GM19193 (cell line): ENCODE data around the gene GAB3.
"Not testable (repeated sequence)": the region's sequence is repeated elsewhere in the genome, so short reads cannot be mapped to it uniquely, and the experiment has no call there.

ENCODE experiments used
- POLR2A ChIP-seq: IDR thresholded peaks from 4 replicates; pipeline ENCODE4 v1.6.1; 2011; ENCODE audit not compliant: insufficient read depth, insufficient read length; ENCODE audit errors: extremely low read depth

Gene GAB3

DNA sequence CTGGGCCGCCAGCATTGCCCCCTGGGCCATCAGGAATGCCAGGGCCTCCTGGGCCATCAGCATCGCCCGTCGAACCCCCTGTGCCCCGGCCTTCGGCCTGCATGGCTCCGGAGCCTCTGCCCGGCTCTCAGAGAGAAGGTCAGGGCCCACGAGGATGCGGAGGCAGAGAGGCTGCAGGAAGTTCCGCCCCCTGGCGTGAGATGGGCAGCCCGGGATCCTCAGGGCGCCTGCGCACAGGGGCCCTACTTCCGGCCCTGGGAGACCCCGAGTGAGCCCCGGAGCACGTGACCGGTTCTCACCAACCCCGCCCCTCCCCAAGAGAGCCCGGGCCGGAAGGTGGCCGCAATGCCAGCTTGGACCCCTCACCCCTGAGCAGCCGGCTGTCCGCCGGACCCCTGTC is 97.5 kb downstream of the GAB3 start, which contains the start of gene CTAG2:
TSS of gene CTAG2 (minus strand) at position 167 of the 400 bp plus-strand sequence. CDS start at position 103, 64 bp downstream.
- not testable (repeated sequence) for TF ChIP-seq POLR2A

- no peak for TF ChIP-seq POLR2A
These were observed 97.9 kb downstream of the GAB3 start for GRCh38 chrX:154653048-154653401.

DNA sequence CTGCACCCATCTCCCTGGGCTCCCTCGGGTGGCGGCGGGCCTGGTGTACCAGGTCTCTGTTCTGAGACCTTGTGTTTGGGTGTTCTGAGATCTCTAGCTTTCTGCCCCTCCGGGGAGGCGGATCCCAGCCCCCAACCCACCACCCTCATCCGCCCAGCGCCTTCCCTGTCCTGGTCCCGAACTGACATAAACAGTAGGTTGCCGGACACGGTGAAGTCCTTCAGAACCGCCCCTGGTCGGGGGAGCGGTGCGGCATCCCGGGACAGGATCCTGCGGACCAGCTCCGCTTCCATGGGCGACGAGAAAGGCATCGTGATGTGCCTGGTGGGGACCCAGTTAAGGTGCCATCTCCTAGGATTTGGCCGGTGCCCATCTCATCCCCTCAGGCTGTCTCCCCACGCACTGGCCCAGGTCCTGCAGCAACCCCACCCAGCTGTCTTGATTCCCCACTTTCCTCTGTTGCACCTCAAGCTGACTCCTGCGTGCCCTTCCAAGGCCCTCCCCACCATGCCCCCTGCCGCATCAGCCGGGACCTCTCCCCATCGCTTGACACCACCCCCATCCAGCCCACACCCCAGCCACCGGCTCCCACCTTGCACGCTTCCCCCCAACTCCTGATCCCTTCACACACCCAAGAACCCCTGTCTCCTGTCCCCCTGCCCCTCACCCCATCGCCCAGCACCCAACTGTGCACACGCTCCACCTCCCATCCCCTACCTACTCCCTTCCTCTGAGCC is 98.4 kb downstream of the GAB3 start:
- no peak for TF ChIP-seq POLR2A

DNA sequence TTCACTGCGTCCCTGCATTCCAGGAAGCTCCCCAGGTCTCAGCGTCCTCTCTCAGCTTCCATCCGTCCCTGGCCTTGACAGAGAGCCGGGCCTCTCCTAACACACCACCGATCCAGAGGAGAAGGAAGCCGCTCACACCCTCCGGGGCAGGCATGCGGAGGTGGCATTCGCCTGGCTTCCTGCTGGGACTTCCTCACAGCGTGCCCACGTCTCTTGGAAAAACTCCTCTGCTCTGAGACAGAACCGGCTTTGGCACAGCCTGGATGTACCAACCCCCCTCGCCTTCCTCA is 100.7 kb downstream of the GAB3 start:
- no peak for TF ChIP-seq POLR2A

GRCh38 chrX:154649503-154650220 is 101.2 kb downstream of the GAB3 start:
- no peak for TF ChIP-seq POLR2A

DNA sequence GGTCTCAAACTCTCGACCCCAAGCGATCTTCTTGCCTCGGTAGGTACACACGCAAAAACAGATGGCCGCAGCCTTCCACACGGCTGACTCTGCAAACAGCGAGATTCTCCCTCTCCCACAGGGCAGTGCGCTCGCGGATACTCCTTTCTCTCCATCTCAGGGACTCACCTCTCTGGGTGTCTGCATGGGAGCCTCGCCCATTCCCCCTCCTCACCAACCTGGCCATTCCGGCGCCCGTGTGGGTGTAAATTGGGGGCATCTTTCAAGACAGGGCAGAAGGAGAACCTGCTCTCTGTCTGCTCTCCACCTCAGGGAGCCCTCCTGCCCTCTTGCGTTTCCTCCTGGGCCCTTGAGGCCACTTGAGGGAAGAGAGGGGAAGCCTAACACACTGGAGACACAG is 101.9 kb downstream of the GAB3 start:
- TF ChIP-seq POLR2A: no peak
